ENCODE results near the gene RNF138. TPM values are rescaled to one million over a fixed set of nuclear protein-coding genes. Genes with fewer than 3 reads are reported as not detected.
A peak's percentile ranks its signal among the peaks of the same experiment; 100 is the strongest.

Gene RNF138, protein sequence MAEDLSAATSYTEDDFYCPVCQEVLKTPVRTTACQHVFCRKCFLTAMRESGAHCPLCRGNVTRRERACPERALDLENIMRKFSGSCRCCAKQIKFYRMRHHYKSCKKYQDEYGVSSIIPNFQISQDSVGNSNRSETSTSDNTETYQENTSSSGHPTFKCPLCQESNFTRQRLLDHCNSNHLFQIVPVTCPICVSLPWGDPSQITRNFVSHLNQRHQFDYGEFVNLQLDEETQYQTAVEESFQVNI
- 10 to 100 TPM; 18.3 to 32.2 (median 28.5) TPM for total RNA-seq

- Histone ChIP-seq H3K27me3 (no peaks in the 10 kb centered on the region), H3K4me3 (peak within 1 kb of the TSS; percentile 85 to 98 (median 88)), H3K9me3 (no peaks in the 10 kb centered on the region), H3K36me3 (no peaks in the 10 kb centered on the region), H3K4me1 (peaks cover 10 to 37% (median 23%) of the 10 kb centered on the region in 4 donors), H3K27ac (peak within 1 kb of the TSS; percentile 100)
- intact Hi-C loops (cut with DNase I; ENCODE audit: low total_unique reads) (no loop called here), in situ Hi-C loops (cut with MboI; ENCODE audit: low pct_ligation_motif_present in 1 of 4, low pct_unique_long_range_greater_than_20kb in 1 of 4, low sequenced_read_pairs in 3 of 4) (loop anchor here in 1 of 4 donors (25.0 kb wide), 1 partner anchor 155 kb away; the partner anchor contains the start of gene TRAPPC8)
- peak; percentile 94 for DNase-seq
- 0 to 1% methylated on average over 17 to 74 of the region's 75 CpGs for whole genome bisulfite sequencing, 2 donors (ENCODE audit: low coverage in 1 of 2)
- TF ChIP-seq POLR2AphosphoS5 (IDR thresholded peaks at IDR 0.05): peak; percentile 58 to 92 (median 91)
- TF ChIP-seq CTCF (IDR thresholded peaks at IDR 0.05): peak in 1 of 5 experiments; percentile 25
- TF ChIP-seq POLR2A (IDR thresholded peaks at IDR 0.05): peak; percentile 89
- no peak for TF ChIP-seq EP300 (IDR thresholded peaks at IDR 0.05; ENCODE audit: low read depth)
Measured at GRCh38 chr18:32091724-32092421, at the start of gene RNF138. Gene RNF138 (plus strand): TSS chr18:32091874. CDS start chr18:32092777, 903 bp downstream.

DNA sequence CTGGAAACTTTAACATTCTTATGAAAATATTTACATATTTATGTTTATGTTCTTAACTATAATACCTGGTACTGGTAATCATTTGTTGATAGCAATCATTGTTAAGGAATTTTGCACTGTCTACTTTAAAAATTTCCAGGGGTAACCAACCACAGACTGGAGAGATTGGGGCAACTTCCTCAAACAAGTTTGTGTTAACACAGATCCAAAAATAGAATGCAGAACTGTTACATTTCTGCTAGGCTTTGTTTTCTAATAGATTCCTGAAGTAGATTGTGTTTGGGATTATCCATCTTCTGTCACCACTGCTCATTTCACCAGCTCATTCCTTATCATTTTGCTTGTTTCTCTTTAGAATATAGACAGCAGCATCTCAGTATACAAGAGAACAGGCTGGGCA lies 49.3 kb upstream of the RNF138 start:
- in situ Hi-C loops (cut with MboI; ENCODE audit: low pct_ligation_motif_present in 1 of 4, low pct_unique_long_range_greater_than_20kb in 1 of 4, low sequenced_read_pairs in 3 of 4) (no loop called here), intact Hi-C loops (cut with DNase I; ENCODE audit: low total_unique reads) (no loop called here)
- H3K36me3 ChIP-seq: peaks cover 0 to 13% (median 2%) of the 10 kb centered on the region in 4 donors
- H3K27me3 ChIP-seq: no peaks in the 10 kb centered on the region
- DNase-seq: no peak
- TF ChIP-seq EP300 (IDR thresholded peaks at IDR 0.05; ENCODE audit: low read depth) (no peak), CTCF (IDR thresholded peaks at IDR 0.05) (no peak), POLR2AphosphoS5 (IDR thresholded peaks at IDR 0.05) (no peak), POLR2A (IDR thresholded peaks at IDR 0.05) (no peak)
- H3K4me3 ChIP-seq: no peak overlapping the region
- H3K4me1 ChIP-seq: peaks cover 0 to 11% (median 3%) of the 10 kb centered on the region in 4 donors
- no peaks in the 10 kb centered on the region for H3K9me3 ChIP-seq
- H3K27ac ChIP-seq: peak overlapping the region in 3 of 4 donors; percentile 6 to 16 (median 9)

DNA sequence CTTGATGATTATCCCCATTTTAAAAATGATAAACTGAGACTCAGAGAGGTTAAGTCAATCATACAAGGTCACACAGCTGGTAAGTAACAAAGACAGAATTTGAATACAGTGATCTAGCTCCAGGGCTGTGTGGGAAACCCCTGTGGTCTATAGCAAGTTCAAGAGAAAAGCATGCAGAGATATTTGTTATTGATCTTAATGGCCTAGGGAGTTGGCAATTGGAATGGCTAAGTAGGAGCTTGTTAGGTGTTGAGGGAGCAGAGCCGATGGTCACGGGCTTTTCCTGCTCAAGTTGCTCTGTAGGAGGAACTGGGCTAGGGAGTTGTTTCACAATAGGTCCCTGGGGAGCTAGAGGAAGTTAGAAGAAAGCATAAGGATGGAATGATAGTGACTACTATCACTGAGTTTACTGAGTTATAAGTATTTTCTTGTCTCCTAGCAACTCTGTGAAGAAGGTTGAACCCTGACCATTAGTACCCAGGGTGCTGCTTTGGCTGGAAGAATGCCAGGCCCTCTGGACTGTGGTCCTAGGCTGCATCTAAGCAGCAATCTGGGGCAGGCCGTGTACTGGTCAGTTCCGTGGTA lies 43.1 kb upstream of the RNF138 start:
- no peaks in the 10 kb centered on the region for H3K27me3 ChIP-seq
- in situ Hi-C loops (cut with MboI; ENCODE audit: low pct_ligation_motif_present in 1 of 4, low pct_unique_long_range_greater_than_20kb in 1 of 4, low sequenced_read_pairs in 3 of 4) (no loop called here), intact Hi-C loops (cut with DNase I; ENCODE audit: low total_unique reads) (no loop called here)
- no peaks in the 10 kb centered on the region for H3K9me3 ChIP-seq
- no peak for TF ChIP-seq EP300 (IDR thresholded peaks at IDR 0.05; ENCODE audit: low read depth)
- TF ChIP-seq POLR2AphosphoS5 (IDR thresholded peaks at IDR 0.05): no peak
- no peak for TF ChIP-seq CTCF (IDR thresholded peaks at IDR 0.05)
- no peak for TF ChIP-seq POLR2A (IDR thresholded peaks at IDR 0.05)
- no peak overlapping the region for H3K4me3 ChIP-seq
- no peaks in the 10 kb centered on the region for H3K36me3 ChIP-seq
- WGBS, 2 donors (ENCODE audit: low coverage in 1 of 2): 57 to 80% methylated on average over 1 to 4 of the region's 4 CpGs
- peaks cover 4 to 26% (median 9%) of the 10 kb centered on the region in 4 donors for H3K4me1 ChIP-seq
- peak; percentile 68 for DNase-seq
- peak overlapping the region; percentile 48 to 72 (median 62) for H3K27ac ChIP-seq

Data from transverse colon (tissue), 4 donors.